ENCODE results near the gene CYP4X1.
"Not testable (repeated sequence)": the region's sequence is repeated elsewhere in the genome, so short reads cannot be mapped to it uniquely, and the experiment has no call there.

CYP4X1 gene

DNA sequence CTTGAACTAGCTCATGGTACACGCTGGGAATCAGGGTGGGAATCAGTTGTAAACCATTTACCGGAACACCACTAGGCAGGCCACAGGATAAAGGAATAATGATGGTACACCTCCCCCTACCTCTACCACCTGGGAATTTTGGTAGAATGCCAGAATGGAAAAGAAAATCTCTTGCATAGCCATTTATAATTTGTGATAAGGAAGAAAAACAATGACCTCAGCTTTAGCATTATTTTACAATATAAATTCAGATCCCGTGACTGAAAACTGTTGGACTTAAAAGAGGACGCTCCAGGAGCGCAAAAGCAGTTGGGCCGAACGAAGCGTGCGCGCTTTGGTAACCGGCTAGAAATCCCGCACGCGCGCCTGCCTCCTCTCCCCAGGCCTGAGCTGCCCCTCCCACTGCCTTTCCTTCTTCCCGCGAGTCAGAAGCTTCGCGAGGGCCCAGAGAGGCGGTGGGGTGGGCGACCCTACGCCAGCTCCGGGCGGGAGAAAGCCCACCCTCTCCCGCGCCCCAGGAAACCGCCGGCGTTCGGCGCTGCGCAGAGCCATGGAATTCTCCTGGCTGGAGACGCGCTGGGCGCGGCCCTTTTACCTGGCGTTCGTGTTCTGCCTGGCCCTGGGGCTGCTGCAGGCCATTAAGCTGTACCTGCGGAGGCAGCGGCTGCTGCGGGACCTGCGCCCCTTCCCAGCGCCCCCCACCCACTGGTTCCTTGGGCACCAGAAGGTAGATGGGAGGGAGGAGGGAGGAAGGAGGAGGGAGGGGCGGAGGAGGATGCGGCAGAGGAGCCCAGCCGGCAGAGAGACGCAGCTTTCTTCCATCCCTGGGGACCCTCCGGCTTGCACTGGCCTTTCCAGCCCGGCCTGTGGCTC, at the start of gene CYP4X1:
Gene CYP4X1 (plus strand): TSS at position 402 of the 873 bp plus-strand sequence. CDS start 149 bp downstream, at position 551.
- no peak for FAIRE-seq
- DNase-seq (ENCODE audit: low spot score), result no peak

- FAIRE-seq (no peak), DNase-seq (ENCODE audit: low spot score) (no peak)
These were observed 40.2 kb upstream of the CYP4X1 start for GRCh38 chr1:46983166-46983829.

DNA sequence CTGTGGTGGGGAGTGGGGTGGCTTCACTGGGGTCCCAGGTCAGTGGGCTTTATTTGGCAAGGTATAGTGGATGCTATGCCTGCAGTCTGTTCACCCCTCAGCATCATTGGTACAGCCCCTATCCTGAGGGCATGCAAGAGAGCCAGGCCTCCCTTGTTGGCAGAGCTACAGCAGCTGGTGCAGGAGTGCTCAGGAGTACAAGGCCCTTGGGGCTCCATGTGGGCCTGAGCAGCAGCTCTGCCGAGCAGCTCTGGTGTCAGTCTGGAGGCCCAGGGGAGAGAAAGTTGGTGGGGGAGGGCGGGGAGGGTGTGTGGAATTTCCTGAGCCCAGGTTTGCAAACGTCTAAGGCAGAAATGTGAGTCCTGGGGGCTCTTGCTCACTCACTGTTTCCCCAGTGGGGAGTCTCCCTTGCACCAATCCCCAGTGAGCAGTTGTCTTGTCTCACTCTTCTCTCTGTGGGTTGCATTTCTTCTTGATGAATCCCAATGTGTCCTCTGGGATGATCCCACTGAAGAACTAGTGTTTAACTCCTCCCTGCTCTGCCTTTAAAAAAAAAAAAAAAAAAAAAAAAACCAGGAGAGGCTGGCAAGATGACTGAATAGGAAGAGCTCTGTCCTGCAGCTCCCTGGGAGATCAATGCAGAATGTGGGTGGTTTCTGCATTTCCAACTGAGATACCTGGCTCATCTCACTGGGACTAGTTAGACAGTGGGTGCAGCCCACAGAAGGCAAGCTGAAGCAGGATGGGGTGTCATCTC, 39.5 kb upstream of the CYP4X1 start:
- FAIRE-seq (no peak), DNase-seq (ENCODE audit: low spot score) (no peak)

- FAIRE-seq; DNase-seq (ENCODE audit: low spot score): not testable (repeated sequence)
These were observed 32.9 kb upstream of the CYP4X1 start for GRCh38 chr1:46990541-46990940.

DNA sequence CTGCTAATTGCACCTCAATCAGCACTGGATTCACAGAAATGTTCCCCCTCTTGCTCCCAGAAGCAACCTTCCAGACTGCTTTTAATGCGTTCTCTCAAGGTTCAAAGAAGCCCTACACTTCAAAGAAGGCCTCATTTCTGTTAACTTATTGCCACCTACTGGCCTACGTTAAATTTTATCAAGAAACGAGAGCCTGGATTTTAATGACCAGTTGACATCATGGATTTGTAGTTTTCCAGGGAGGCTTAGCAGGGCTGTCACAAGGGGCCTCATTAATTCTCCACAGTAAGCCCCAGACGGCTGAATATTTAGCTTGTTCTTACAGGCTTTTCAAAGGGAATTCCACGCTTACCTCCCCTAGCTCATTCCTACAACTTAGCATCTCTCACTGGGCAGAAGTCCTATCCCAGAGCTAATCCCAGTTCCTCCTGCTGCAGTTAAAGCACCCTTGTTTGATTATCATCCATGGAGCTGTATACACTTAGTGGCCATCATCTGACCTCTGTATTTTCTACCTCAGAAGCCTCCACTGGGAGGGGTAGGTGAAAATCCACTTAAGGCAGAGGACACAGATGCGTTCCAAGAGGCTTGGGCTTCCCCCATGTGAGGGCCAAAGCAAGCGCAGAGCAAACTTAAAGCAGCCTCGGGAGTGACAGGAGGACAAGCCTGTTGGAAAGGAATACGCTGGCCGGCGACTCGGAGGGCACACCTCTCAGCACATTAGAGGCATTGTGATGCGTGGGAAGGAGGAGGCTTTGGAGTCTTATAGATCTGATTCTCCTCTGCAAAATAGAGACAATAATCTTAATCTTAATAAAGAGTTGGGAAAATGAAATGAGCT, 32.2 kb upstream of the CYP4X1 start:
- FAIRE-seq, result no peak
- no peak for DNase-seq (ENCODE audit: low spot score)

DNA sequence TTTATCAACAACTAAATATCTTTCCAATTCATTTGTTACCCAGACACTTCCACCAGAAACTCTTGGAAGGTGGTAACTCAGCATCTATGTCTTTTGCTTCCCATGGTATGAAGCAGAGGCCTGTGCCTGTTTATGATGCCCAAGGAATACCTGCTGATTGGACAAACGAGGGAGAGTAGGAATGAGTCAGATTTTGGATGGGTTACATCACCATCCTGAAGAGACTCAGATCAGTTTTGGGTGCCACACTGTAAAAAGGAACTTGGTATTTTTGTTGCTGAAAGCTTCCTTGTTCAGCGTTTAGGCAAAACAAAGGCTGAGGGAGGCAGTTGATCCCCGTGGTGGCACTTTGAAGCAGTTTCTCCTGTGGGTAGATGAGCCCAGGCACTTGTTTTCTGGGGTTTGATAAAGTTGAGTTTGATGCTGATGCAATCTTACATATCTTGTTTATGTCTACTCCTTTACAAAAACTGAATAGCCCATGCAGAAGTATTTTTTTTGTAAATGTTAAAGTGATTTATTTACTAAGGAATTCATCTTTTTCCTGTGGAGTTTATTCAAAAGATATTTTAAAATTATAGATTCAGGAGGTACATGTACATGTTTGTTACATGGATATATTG, 26.7 kb upstream of the CYP4X1 start:
- FAIRE-seq (no peak), DNase-seq (ENCODE audit: low spot score) (no peak)

- no peak for FAIRE-seq
These were observed 21.3 kb upstream of the CYP4X1 start for GRCh38 chr1:47002211-47002610.

DNA sequence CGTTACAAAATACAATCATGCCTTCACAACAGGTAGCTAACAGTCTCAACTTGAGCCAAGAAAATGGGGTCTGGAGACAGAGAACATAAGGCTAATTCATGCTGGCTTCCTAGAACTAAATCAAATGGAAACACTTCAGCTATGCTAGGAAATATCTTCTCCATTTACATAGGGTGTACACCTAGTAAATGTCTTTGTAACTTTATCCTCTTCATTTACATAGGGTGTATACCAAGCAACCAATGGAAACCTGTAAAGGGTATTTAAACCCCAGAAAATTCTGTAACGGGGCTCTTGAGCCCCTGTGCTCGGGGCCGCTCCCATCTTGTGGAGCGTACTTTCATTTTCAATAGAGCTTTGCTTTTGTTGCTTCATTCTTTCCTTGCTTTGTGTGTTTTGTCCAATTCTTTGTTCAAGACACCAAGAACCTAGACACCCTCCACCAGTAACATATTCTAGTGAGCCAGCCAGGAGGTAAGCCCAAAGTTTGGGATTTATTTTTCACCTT, 19.5 kb upstream of the CYP4X1 start:
- FAIRE-seq, result no peak
- no peak for DNase-seq (ENCODE audit: low spot score)

More at GRCh38 chr1:47002211-47002610, 21.3 kb upstream of the CYP4X1 start:
- no peak for DNase-seq (ENCODE audit: low spot score)

DNA sequence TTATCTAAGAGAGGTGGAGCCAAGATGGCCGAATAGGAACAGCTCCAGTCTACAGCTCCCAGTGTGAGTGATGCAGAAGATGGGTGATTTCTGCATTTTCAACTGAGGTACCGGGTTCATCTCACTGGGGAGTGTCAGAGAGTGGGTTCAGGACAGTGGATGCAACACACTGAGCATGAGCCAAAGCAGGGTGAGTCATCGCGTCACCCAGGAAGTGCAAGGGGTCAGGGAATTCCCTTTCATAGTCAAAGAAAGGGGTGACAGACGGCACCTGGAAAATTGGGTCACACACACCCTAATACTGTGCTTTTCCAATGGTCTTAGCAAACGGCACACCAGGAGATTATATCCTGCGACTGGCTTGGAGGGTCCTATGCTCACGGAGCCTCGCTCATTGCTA, 17.0 kb upstream of the CYP4X1 start:
- FAIRE-seq; DNase-seq (ENCODE audit: low spot score): not testable (repeated sequence)

GRCh38 chr1:47013293-47013692, 10.2 kb upstream of the CYP4X1 start:
- no peak for FAIRE-seq
- no peak for DNase-seq (ENCODE audit: low spot score)

GRCh38 chr1:47021070-47021469, 2.4 kb upstream of the CYP4X1 start:
- FAIRE-seq, result no peak
- no peak for DNase-seq (ENCODE audit: low spot score)

DNA sequence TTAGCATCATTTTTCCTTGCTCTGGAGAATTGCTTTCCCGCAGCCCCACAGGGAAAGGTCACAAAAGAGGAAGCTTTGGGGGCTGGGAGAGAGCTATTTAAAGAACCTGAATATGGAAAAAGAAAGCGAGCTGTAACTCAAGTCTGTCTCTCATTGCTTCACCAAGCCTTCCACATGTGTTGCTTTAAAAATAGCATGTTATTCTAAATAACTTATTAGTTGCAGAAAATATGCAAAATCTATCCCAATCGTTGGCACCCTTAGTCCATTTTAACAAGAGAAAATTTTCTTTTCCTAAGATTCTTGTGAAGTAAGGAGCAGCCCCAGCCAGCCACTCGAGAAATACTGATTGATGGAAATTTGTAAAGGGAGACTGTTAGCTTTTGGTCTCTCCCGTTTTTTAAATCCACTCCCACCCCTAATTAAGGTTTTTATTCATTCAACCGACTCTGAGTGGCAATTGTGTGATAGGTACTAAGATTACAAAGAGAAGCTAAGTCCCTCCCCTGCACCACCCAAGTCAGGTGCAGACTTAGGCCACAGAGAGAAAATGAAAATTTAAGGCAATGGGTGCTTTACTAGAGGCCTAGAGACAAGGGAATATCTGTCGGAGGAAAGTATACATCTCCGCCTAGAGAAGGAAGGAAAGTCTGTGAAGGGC, 802 bp downstream of the CYP4X1 start:
- FAIRE-seq (no peak), DNase-seq (ENCODE audit: low spot score) (no peak)

DNA sequence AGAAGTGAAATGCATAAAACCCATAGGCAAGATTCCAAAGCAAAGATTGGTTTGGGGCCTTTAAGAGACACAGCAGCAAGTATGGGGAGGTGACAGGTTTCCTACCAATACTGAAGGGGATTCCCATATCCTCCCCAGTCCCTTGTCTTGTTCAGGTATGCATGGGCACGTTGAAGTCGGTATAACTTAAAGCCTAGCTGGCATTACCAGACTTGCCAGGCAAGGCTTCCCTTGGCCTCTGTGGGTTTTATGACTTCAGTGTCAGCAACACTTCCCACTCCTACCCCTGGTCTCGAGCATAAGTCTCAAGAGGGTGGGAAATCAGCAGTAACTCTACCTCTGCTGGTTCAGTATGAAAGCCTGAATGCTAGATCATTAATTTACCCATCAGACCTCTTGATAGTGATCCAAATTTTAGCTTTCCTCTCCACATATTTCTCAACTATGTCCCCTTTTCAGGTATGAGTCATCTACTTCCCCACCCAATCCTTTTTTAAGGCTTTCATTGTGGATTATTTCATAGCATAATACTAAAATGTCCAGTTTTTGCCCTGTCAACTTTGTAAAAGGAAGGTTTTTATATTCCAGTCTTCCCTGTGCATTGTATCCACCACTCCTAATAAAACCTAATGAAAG, 6.8 kb downstream of the CYP4X1 start:
- no peak for FAIRE-seq

DNA sequence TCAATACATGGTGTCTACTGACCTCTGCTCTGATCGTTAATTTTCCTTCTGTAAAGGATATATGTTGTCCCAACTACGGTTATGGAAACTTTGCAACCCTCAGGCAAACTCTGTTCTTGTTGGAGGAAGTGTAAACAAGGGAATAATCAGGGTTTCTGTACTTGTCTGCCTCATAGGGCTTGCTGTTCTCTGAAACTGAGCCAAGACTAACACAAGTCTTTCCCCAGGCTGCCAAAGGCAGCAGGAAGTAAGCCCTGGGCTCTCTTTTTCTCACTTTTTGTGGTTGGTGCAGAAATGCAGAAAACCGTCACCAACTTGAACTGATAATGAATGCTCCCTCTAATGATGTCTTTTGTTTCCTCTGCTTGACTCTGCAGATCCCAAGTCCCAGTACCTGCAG, 7.6 kb downstream of the CYP4X1 start:
- DNase-seq (ENCODE audit: low spot score), result no peak
- FAIRE-seq, result no peak

More for the DNA sequence above, 6.8 kb downstream of the CYP4X1 start:
- DNase-seq (ENCODE audit: low spot score), result no peak

DNA sequence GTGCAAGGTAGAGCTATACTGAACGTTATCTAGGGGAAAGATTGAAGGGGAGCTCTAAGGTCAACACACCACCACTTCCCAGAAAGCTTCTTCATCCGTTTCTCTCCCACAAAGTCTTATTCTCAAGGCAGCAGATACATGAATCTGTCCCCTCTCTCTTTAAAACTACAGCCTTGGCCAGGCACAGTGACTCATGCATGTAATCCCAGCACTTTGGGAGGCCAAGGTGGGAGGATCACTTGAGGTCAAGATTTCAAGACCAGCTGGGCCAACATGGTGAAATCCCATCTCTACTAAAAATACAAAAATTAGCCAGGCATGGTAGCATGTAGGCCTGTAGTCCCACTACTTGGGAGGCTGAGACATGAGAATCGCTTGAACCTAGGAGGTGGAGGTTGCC, 8.1 kb downstream of the CYP4X1 start:
- no peak for FAIRE-seq
- no peak for DNase-seq (ENCODE audit: low spot score)

DNA sequence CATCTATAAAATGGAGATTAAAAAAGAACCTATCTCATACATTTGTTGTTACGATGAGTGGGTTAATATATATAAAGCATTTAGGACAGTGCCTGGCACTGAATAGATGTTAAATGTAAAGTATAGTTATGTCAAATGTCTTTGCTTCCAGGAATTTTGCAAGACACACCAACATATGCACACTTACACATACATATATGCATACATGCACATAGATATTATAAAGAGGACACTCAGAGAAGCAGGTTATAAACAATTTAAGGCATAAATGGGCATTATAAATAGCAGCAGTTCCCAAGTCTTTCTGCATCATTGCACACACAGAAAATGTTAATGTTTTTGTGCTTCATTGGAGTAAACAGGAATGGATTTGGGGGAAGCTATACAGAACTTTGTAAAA, 13.3 kb downstream of the CYP4X1 start:
- no peak for DNase-seq (ENCODE audit: low spot score)
- FAIRE-seq, result no peak

DNA sequence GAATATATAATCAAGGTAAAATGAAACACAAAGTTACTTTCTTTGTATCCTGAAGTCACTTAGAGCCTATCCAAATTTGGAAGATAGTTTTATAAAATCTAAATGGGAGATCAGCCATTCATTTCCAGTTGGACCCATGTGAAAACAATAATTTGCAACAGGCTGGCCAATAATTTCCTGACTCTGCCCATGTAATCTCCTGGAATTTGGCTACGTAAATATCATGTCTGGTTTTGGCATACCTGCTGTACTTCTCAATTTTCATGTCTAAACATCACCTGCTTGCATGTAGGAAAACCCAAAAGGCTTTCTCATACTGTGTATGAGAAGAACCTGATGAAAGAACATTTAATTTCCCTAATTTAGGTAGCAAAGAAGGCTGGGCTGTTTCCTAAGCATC, 35.9 kb downstream of the CYP4X1 start:
- FAIRE-seq (no peak), DNase-seq (ENCODE audit: low spot score) (no peak)

GRCh38 chr1:47067097-47067594, 43.7 kb downstream of the CYP4X1 start, which contains the start of gene CYP4Z1:
CYP4Z1 (plus strand) TSS chr1:47067231; CDS start chr1:47067491, 260 bp downstream.
- DNase-seq (ENCODE audit: low spot score), result peak; percentile 0

DNA sequence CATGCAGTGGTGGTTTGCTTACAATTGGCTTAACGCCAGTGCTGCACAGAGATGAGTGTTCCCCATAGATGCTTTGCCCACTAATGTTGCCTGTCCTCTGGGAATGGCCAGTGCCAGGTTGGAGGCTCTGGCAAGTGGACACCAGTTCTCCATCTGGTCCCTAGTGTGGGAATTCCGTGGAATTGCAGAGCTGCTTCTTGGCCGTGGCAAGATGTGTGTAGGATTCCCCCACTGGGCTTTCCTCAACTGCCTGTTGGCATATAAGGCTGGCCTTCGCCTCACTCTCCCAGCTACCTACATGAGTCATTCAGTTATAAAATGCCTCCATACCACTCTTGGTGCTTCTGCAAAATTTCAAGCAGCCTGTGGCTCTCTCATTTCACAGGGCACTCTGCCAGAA, 45.6 kb downstream of the CYP4X1 start:
- peak; percentile 0 for DNase-seq (ENCODE audit: low spot score)
- FAIRE-seq, result not testable (repeated sequence)

More at GRCh38 chr1:47067097-47067594, 43.7 kb downstream of the CYP4X1 start, which contains the start of gene CYP4Z1:
- no peak for FAIRE-seq

Data from RCC 7860 (cell line).